HG02610 (cell line): ENCODE results near the gene SIGLEC10.
A peak's percentile ranks its signal among the peaks of the same experiment; 100 is the strongest.
"Not testable (repeated sequence)": the region's sequence is repeated elsewhere in the genome, so short reads cannot be mapped to it uniquely, and the experiment has no call there.

ENCODE experiments used
- ATAC-seq: cut with Tn5 transposase; IDR thresholded peaks from one replicate; pipeline ENCODE4 v1.9.1; 2021; ENCODE audit warnings: mild to moderate bottlenecking, moderate library complexity; ENCODE audit not compliant: unreplicated experiment

The SIGLEC10 gene

DNA sequence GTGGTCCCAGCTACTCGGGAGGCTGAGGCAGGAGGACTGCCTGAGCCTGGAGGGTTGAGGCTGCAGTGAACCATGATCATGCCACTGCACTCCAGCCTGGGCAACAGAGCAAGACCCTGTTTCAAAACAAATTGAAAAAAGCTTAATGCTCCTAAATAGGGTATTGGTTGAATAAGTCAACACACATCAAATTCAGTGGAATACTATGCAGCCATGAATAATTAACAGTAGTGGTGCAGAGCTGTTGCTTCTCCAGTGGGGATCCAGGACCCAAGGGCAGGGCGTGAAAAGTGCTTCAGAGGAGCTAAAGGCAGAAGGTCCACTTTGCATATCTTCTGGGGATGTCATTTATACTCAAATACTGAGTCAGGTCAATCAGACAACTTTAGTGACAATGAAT is 22.6 kb upstream of the SIGLEC10 start:
- no peak for ATAC-seq

DNA sequence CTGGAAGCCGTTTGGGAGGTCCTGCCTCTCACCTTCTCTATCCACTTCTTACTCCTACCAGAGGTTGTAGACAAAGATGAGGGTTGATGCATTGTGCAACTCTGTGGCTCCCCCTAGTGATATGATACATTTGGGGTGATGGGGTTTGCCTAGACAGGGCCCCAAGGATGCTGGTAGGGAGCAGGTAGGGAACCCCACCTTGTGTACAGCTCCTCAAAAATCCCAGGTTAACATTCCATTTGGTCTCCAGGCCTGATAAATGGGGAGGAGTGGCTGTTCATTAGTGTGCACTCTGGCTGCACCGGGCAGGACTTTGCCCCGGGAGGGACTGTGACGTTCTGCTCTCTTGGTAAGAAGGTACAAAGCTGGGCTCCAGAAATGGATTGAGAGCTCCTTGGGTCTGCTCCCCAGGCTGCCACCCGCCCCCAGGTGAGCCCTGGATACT is 21.6 kb upstream of the SIGLEC10 start:
- no peak for ATAC-seq

DNA sequence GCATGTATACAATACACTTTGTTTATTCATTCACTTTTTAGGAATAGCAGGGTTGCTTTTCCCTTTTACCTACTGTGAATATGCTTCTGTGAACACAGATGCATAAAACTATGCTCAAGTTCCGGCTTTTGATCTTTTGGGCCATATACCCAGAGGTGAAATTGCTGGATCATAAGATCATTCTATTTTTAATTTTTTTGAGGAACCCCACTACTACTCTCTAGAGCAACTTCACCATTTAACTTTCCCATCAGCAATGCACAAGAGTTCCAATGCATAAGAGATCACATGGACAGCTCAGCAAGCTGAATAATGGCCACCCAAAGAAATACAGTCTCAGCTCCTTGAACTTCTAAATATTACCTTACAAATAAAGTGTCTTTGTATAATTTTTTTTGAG is 17.0 kb upstream of the SIGLEC10 start:
- no peak for ATAC-seq

DNA sequence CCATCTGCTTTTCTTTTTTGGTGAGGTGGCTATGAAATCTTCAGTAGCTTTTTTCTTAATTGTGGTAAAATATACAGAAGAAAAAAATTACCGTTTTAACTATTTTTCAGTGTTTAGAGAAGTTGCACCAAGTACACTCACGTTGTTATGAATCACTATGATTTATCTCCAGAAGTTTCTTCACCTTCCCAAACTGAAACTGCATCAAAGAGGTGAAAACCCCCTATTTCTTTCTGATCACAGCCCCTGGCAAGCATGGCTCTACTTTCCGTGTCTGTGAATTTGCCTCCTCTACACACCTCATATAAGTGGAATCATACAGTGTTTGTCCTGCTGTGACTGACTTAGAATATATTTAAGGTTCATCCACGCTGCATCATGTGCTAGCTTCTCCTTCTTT is 15.6 kb upstream of the SIGLEC10 start:
- no peak for ATAC-seq

DNA sequence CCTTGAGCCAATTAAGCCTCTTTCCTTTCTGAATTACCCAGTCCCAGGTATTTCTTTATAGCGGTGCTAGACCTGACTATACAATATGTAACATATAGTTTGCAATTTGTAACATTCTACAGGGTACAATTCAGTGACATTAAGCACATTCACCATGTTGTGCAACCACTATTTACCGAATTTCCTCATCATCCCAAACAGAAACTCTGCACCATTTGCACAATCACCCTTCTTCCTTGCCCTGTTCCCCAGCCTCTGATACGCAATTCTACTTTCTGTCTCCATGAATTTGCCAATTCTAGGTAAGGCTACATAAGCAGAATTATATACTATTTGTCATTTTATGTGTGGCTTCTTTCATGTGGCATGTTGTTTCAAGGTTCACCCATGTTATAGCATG is 13.7 kb upstream of the SIGLEC10 start:
- ATAC-seq = no peak

DNA sequence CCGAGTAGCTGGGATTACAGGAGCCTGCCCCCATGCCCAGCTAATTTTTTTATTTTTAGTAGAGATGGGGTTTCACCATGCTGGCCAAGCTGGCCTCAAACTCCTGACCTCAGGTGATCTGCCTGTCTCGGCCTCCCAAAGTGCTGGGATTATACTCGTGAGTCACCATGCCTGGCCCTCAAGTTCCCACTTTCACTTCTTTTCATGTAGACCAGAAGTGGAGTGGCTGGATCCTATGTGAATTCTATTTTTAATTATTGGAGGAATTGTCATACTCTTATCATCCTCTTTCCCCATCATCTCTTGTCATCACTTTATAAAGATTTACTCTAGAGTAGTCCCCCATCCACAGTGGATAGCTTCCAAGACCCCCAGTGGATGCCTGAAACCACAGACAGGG is 12.8 kb upstream of the SIGLEC10 start:
- ATAC-seq = no peak

DNA sequence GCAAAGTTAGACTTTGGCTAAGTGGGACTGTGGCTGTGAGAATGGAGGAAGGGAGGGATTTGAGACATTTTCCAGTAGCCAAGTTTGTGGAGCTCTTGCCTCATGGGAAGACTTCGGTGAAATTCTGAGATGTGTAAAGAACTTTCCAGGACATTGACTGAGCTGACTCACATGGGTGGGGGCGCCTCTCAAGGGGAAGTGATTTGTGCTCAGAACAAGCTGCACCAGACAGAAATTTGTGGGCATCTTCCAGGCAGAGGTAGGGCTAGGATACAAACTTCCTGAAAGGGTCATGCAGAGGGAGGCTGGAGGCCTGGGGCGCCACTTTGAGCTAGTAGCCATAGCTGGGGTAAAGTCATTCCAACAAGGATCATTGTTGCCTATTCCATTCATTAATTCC is 9.8 kb upstream of the SIGLEC10 start:
- ATAC-seq = no peak

- no peak for ATAC-seq
Measured at GRCh38 chr19:51422053-51422448, 4.6 kb upstream of the SIGLEC10 start.

DNA sequence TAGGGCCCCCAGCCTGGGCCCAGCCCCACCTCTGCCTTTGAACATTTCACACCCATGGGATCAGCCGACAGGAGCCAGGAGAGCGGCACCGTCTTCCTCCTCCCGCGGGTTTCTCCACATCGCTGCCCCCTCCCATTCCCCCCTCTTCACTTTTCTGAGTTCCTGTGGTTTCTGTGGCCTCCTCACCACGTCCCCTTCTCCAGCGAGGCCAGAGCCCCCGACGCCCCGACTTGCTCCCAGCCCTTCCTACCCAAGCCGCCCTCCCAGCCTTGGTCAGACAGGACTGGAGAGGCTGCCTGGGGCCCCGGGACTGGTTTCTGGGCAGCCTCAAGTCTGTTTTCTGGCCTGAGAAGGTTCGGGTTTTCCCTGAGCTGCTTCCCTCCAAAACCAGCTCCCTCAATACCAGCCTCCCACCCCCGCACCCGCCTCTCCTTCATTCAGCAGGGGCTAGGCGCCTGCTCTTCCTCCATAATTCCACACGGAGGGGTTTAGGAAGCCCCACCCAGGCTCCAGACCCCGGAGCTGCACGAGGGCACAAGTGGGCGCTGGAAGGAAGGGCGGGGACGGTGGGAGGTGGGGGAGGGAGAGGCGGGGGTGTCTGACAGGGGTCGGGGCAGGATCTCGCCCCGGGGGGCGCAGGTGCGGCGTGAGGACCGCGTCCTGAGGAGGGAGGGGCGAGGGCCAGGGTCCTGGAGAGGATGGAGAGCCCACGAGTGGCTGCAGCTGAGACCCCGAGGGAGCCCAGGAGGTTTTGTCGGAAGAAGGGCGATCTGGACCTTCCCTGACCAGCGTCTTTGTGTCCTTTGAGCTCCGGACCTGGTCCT is 4.0 kb upstream of the SIGLEC10 start:
- no peak for ATAC-seq

- not testable (repeated sequence) for ATAC-seq
Measured at GRCh38 chr19:51420511-51420910, 3.1 kb upstream of the SIGLEC10 start.

DNA sequence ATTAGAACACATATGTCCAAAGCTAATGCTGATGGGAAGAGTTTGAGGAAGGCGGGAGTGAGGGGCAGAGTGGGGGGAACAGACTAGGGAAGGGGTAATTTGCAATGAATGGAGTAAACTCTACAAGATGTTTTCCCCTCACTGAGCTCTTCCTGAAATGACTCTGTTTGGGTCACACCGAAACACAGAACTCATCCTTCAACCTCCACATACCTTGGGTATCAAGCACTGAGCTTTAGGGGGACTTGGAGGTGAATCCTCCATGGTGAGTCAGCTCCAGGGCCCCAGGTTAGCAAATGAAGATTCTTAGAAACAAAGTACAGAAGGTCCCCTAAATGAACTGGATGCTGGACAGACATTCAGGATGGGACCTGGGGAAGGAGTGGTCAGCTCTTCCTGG is 1.3 kb upstream of the SIGLEC10 start:
- ATAC-seq = no peak

DNA sequence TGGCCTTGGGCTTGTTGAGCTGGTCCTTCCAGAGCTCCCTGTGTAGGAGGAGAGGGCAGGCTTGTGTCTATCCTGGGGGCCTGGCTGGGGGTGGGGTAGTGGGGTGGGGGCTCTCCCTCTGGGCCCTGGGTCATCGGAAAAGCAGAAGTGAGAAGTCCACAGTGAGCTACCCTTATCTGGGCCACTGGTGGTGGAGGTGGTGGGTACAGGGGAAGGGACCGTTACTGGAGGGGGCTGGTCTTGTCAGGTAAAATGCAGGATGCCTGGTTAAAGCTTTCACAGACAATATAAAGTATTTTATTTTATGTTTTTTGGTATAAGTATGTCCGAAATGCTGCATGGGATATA is 342 bp upstream of the SIGLEC10 start:
- peak; percentile 30 for ATAC-seq

GRCh38 chr19:51416422-51416821 is 1.0 kb downstream of the SIGLEC10 start:
- not testable (repeated sequence) for ATAC-seq

DNA sequence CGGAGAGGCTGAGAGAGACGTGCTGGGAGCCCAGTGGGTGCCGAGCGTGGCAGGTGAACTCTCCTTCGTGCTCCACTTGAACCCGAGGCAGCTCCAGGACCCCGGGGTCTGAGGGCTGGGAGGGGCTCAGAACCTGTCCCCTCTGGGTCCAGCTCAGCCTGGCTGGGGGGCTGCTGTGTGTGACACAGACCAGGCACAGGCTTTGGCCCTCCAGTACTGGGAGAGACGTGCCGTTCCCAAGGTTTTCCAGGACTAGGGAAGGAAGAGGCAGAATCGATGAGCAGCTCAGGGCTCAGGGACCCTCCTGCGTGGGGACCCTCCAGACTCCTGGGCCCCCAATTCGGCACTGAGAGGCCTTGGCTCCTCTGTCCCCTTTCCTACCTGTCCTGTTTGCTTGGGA is 2.3 kb downstream of the SIGLEC10 start:
- no peak for ATAC-seq

DNA sequence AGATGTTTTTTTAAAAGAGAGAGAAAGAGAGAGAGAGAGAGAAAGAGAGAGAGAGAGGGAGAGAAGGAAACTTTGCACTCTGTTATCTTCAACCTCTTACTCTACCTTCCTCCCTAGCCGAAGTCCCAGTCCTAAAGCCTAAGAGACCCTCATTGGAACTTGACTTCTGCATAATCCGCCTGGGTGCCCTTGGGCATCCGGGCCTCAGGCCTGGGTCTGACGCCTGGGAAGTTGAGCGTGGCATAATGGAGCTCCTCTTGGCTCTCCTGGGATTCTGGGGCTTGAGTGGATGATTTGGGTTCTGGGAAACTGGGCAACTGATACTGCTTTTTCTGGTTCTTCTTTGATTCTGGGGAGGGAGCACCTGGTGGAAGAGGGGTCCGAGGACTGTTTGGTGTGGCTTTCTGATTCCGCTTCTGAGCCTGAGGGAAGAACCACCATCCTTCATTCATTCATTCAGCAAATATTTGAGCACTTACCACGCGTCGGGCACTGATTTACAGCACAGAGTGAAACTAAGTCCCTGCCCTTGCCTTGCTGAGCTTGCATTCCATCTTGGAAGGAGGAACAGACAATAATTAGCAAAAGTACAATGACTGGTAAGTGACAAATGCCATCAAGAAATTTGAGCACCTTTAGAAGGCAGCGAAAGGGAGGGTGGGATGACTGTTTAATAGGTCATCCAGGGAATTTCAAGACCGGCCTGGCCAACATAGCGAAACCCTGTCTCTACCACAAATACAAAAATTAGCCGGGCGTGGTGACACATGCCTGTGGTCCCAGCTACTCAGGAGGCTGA is 6.3 kb downstream of the SIGLEC10 start:
- no peak for ATAC-seq

GRCh38 chr19:51407511-51408131 is 9.8 kb downstream of the SIGLEC10 start:
- ATAC-seq = no peak

DNA sequence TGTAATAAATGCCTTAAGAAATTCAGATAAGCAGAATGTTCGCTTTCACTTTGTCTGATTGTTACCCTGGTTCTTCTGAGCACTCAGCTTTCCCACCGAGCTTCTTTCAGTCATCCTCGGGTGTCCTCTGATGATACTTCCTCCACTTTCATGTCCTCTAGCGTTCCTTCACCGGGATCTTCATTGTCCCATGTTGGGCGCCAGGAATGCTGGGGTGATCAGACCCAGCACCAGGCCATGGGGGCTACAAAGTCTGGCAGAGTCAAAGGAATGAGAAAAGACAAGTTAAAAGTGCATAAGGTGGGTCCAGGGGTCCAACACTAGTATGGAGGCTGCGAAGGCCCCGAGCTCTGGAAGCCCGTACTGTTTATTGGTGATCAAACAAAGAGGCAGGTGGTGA is 15.3 kb downstream of the SIGLEC10 start:
- no peak for ATAC-seq

DNA sequence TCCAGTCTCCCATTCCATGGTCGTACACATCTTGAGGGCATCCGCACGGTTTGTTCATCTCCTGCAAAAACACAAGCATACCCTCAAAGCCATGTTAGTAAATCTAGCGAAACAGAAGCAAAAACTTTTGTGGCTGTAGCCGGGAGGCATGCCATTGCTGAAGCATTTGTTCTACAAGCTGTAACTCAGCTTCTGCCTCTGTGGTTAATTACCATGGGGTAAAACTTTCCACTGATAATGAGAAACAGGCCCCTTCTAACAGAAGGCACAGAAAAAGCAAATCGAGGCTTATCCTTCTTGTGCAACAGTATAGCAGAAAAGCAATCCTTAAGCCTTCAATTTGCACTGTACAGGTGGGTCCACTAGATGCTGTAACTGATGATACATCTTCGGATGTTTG is 17.5 kb downstream of the SIGLEC10 start:
- ATAC-seq = not testable (repeated sequence)

- no peak for ATAC-seq
Measured at GRCh38 chr19:51399231-51399630, 18.2 kb downstream of the SIGLEC10 start.

- ATAC-seq = no peak
Measured at GRCh38 chr19:51398096-51398704, 19.2 kb downstream of the SIGLEC10 start.

GRCh38 chr19:51397453-51397852 is 20.0 kb downstream of the SIGLEC10 start:
- ATAC-seq = not testable (repeated sequence)
